IPS DF 6.9 (cell line): ENCODE data around the gene TRPV5.

Source experiments
- DNase-seq: peaks from one replicate; pipeline ENCODE4 v3.0.0-alpha.2; 2013; ENCODE audit warnings: low read depth, low spot score
- H3K27ac ChIP-seq: one replicate; pipeline ENCODE4 v1.5.1; 2013; ENCODE audit warnings: low read length, control low read depth
- H3K27me3 ChIP-seq: 2 replicates; pipeline ENCODE4 v1.6.1; 2013; ENCODE audit warnings: mild to moderate bottlenecking, low read length; ENCODE audit not compliant: control insufficient read depth, insufficient read depth
- H3K36me3 ChIP-seq: 2 replicates; pipeline ENCODE4 v1.6.1; 2013; ENCODE audit warnings: low read length; ENCODE audit not compliant: control insufficient read depth, insufficient read depth
- H3K4me1 ChIP-seq: 2 replicates; pipeline ENCODE4 v1.6.1; 2013; ENCODE audit warnings: low read length; ENCODE audit not compliant: control insufficient read depth, insufficient read depth
- H3K4me3 ChIP-seq: 2 replicates; pipeline ENCODE4 v1.5.1; 2013; ENCODE audit warnings: mild to moderate bottlenecking, low read length
- H3K9me3 ChIP-seq: 2 replicates; pipeline ENCODE4 v1.6.1; 2013; ENCODE audit warnings: low read length, inconsistent platforms; ENCODE audit not compliant: control insufficient read depth, insufficient read depth
- WGBS: extraction: QIAGEN DNeasy Blood & Tissue Kit; methylation state at CpG from one replicate; pipeline ENCODE4 v1.1.7; 2013; ENCODE audit warnings: mixed read lengths, missing lambda C conversion rate; ENCODE audit not compliant: insufficient read length, insufficient coverage; 5-methylcytosine and 5-hydroxymethylcytosine counted together

Gene TRPV5

DNA sequence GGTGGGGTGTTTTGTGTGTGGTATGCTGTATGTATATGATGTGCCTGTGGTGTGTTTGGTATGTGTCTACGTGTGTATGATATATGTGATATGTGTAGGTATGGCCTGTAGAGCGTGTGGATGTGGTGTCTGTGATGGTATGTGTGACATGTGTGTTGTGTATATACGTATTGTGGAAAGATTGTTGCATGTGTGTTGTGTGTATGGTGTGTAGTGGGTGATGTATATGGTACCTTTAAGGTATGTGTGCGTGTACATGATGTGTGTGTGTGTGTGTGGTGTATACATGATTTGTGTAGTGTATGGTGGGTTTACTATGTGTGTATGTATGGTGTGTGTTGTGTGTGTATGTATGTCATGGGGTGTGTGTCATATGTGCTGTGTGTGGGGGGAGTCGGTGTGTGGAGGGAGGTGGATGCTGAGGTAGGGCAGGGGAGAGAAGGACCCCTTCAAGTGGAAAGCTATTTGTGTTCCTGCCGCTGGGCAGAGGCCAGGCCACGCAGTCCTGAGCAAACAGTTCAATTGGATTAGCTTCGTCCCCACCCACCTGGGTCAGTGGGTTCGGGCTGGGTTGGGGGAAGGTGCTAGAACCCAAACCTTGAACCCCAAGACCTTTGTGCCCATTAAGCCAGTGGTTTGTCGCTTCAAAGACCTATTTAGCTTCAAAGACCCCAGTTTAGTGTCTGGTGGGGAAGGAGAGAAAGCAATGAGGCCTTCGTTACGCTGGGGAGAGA, 46.1 kb downstream of the TRPV5 start:
- Histone ChIP-seq H3K27me3 (no peaks in the 10 kb centered on the region), H3K27ac (no peak overlapping the region), H3K4me1 (no peaks in the 10 kb centered on the region; the same call in 1 of the 2 replicates), H3K36me3 (no peaks in the 10 kb centered on the region), H3K4me3 (no peak overlapping the region), H3K9me3 (no peaks in the 10 kb centered on the region)
- DNase-seq, result no peak
- 100% methylated on average over 4 of the region's 12 CpGs for WGBS

DNA sequence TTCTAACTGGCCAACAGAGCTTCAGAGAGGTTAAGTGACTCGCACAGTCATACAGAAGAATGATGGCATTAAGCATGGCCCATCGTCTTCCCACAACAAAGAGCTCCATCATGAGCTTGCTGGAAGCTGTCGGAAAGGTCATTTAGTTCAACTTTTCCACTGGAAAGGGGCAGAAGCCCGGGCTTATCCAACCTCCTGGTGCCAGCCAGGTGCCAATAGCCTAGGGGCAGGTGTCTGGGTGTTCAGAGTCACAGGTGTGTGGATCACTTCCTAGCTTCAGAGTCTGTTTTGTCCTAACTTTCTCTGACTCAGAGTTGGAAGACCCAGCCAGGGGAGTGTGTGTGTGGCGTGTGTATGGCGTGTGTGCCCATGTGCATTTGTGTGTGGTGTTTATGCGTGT, 46.7 kb downstream of the TRPV5 start:
- H3K9me3 ChIP-seq, result no peaks in the 10 kb centered on the region
- H3K36me3 ChIP-seq, result no peaks in the 10 kb centered on the region
- H3K4me1 ChIP-seq, result no peaks in the 10 kb centered on the region; the same call in 1 of the 2 replicates
- no peaks in the 10 kb centered on the region for H3K27me3 ChIP-seq
- no peak overlapping the region for H3K27ac ChIP-seq
- WGBS, result no CpG with 5 or more reads among the region's 7 CpGs
- H3K4me3 ChIP-seq, result no peak overlapping the region
- no peak for DNase-seq

DNA sequence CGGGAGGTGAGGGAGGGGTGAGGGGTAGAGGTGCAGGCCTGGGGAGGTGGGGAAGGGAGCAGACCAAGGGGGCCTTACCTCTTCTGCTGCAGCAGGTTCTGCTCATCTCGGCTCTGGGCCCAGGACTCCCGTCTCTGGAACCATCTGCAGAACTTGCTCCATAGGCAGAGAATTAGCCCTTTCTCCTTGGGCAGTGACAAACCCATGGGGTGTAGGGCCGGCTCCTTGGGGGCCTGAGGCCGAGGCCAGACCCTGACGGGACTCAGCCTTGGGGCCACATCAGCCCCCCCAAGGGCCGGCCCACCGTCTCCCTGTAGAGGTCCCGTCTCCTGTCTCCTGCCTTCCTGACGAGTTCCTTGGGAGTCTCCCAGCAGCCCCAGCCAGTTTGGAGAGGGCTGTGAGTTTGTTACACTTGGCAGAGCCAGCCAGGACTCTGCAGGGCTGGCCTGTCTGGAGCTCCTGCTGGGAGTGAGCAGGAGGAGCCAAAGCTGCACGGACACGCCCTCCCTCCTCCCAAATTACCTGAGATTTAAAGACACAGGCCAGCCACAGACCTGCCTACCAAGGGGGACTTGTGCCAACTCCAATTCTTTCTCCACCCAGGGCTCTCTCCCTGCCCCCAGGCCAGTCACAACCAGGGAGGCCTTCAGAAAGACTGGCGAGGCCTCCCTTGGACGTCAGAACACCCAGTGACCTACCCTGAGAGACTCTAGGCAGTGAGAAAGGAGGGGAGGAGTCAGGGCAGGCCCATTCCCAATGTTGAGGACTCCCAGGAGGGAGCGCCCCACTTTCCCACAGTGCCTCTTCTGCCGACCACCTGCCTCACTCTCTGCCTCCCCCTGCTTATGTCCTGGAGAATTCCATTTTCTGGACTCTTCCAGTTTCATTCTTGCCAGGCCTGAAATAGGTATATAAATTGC, 48.0 kb downstream of the TRPV5 start, which contains the start of gene TRPV6:
TSS of gene TRPV6 (minus strand) at position 435 of the 920 bp plus-strand sequence.
- Histone ChIP-seq H3K9me3 (no peaks in the 10 kb centered on the region), H3K27me3 (no peaks in the 10 kb centered on the region), H3K4me1 (no peaks in the 10 kb centered on the region; the same call in 1 of the 2 replicates), H3K36me3 (no peaks in the 10 kb centered on the region), H3K4me3 (no peak within 1 kb of the TSS), H3K27ac (no peak within 1 kb of the TSS)
- no CpG with 5 or more reads among the region's 16 CpGs for WGBS
- DNase-seq, result peak; percentile 52

- Histone ChIP-seq H3K9me3 (no peaks in the 10 kb centered on the region), H3K4me1 (no peaks in the 10 kb centered on the region; the same call in 1 of the 2 replicates), H3K36me3 (no peaks in the 10 kb centered on the region), H3K27me3 (no peaks in the 10 kb centered on the region), H3K27ac (no peak overlapping the region), H3K4me3 (no peak overlapping the region)
- DNase-seq, result no peak
- no CpG with 5 or more reads among the region's 4 CpGs for WGBS
These were observed 49.3 kb downstream of the TRPV5 start for GRCh38 chr7:142884286-142884640.

DNA sequence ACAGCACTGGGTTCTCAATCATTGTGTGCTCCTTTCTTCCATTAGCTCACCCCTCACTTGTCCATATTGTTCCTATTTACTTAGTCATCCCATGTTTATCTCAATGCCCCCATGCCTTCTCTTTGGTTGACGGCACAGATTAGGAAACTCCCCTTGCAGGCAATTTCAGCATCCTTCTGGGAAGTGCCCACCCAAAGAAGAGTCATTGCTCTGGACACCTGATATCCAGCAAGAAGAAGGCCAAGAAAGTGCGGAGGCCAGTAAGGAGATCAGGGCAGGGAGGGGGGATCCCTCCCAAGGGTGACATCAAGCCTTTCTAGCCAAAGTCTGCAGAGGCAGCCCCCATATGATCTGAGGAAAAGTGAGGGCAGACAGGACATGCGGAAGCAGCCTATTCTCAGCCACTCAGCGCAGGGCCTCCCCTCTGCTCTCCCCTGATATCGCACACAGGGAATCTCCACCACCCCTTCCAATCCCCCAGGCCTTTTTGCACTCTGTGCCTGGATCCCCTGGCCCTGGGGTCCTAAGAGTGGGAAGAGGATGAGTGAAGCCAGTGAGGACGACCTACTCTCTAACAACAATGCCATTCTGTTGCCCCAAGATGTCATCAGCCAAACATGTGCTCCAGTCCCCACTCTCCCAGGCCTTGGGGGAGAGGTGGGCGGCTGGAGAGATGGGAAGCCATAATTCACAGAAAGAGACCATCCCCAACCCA, 49.8 kb downstream of the TRPV5 start:
- no peaks in the 10 kb centered on the region for H3K9me3 ChIP-seq
- DNase-seq, result no peak
- H3K4me1 ChIP-seq, result no peaks in the 10 kb centered on the region; the same call in 1 of the 2 replicates
- H3K4me3 ChIP-seq, result no peak overlapping the region
- no peaks in the 10 kb centered on the region for H3K36me3 ChIP-seq
- no peak overlapping the region for H3K27ac ChIP-seq
- no peaks in the 10 kb centered on the region for H3K27me3 ChIP-seq
- WGBS, result no CpG with 5 or more reads among the region's 7 CpGs

DNA sequence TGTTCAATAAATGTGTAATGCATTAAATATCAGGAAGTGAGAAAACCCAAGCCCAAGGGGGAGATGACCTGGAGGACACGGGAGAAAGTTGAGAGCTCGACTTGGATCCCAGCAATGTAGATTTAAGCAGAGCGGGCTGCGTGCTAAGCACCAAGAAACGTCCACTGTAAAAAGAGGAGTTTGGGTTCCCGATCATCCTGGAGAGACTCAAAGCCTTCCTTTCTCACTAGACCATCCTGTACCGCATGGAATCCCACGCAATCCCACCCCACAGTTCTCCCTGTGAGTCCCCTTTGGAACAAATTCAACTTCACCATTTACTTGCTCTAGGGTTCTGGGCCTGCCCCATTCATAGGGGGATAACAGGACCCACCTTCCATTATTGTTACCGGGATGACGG, 50.4 kb downstream of the TRPV5 start:
- H3K36me3 ChIP-seq, result no peaks in the 10 kb centered on the region
- no CpG with 5 or more reads among the region's 10 CpGs for WGBS

GRCh38 chr7:142882338-142882678, 51.2 kb downstream of the TRPV5 start:
- Histone ChIP-seq H3K27me3 (no peaks in the 10 kb centered on the region), H3K4me1 (no peaks in the 10 kb centered on the region; the same call in 1 of the 2 replicates), H3K27ac (no peak overlapping the region), H3K36me3 (no peaks in the 10 kb centered on the region), H3K9me3 (no peaks in the 10 kb centered on the region), H3K4me3 (no peak overlapping the region)
- no CpG with 5 or more reads among the region's 5 CpGs for WGBS
- no peak for DNase-seq

More for the DNA sequence above, 50.4 kb downstream of the TRPV5 start:
- no peak overlapping the region for H3K4me3 ChIP-seq
- H3K4me1 ChIP-seq, result no peaks in the 10 kb centered on the region; the same call in 1 of the 2 replicates
- no peak overlapping the region for H3K27ac ChIP-seq
- DNase-seq, result no peak
- H3K27me3 ChIP-seq, result no peaks in the 10 kb centered on the region
- no peaks in the 10 kb centered on the region for H3K9me3 ChIP-seq

- Histone ChIP-seq H3K9me3 (no peaks in the 10 kb centered on the region), H3K36me3 (no peaks in the 10 kb centered on the region), H3K27me3 (no peaks in the 10 kb centered on the region), H3K27ac (no peak overlapping the region), H3K4me3 (no peak overlapping the region), H3K4me1 (no peaks in the 10 kb centered on the region; the same call in 1 of the 2 replicates)
- no CpG with 5 or more reads among the region's 9 CpGs for WGBS
- no peak for DNase-seq
These were observed 51.8 kb downstream of the TRPV5 start for GRCh38 chr7:142881586-142882337.

GRCh38 chr7:142880876-142881505, 52.6 kb downstream of the TRPV5 start:
- no peaks in the 10 kb centered on the region for H3K36me3 ChIP-seq
- H3K27ac ChIP-seq, result no peak overlapping the region
- no CpG with 5 or more reads among the region's 8 CpGs for WGBS
- DNase-seq, result peak; percentile 58
- no peaks in the 10 kb centered on the region for H3K27me3 ChIP-seq
- no peaks in the 10 kb centered on the region; the same call in 1 of the 2 replicates for H3K4me1 ChIP-seq
- H3K4me3 ChIP-seq, result no peak overlapping the region
- H3K9me3 ChIP-seq, result no peaks in the 10 kb centered on the region
